Measurements from ENCODE around the gene SLC14A1.

SLC14A1 gene

DNA sequence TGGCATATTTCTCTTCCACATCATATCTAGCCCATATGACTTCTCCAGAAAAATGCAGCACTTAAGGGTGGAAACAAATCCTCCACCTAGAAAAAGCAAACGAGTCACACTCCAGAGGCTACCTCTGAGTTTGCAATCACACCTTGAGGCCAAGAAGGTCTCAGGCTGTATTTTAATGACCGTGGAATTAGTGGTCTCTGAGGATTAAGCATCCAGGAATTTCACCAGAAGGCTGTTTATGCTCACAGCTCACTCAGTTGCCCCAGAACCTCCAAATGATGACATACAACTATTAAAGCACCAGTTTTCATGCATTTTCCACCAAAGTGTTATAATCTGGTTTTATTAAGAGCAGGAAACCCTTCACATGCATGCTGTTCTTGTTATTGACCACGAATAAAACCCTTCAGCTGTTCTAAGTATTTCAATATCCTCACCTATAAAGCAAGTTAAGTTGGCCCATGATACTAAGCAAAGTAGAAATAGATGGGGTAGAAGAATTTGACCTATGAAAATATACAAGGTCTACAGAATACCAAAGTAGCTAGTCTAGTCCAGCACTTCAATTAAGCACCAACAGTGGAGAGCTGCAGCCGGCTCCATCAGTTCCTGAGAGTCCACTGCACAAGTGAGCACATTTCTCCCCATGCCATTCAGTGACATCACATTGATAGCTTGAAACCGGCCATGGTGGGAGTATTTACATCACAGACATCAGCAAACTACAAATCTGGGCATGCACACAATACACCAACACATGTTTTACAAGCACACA lies 39.5 kb upstream of the SLC14A1 start:
- DNase-seq, result no peak
- Histone ChIP-seq H3K79me2 (ENCODE audit: low read length) (no peaks in the 10 kb centered on the region), H3K9me3 (replicated peaks; ENCODE audit: insufficient read depth, low read length) (no peaks in the 10 kb centered on the region), H3K9ac (ENCODE audit: low read length) (no peak overlapping the region), H4K20me1 (ENCODE audit: insufficient read depth, low read length) (no peaks in the 10 kb centered on the region), H2AFZ (ENCODE audit: low read length) (no peak overlapping the region), H3K27ac (ENCODE audit: low read length) (no peak overlapping the region), H3K36me3 (replicated peaks; ENCODE audit: insufficient read depth, low read length) (no peaks in the 10 kb centered on the region), H3K9me2 (replicated peaks; ENCODE audit: insufficient read depth, low read length) (no peaks in the 10 kb centered on the region), H3K4me2 (ENCODE audit: low read depth, low read length) (no peak overlapping the region), H3K4me3 (ENCODE audit: low read length) (no peak overlapping the region), H3K4me1 (ENCODE audit: low read length) (peaks cover 26% of the 10 kb centered on the region), H3K27me3 (replicated peaks; ENCODE audit: insufficient read depth, low read length) (no peaks in the 10 kb centered on the region), H3F3A (ENCODE audit: insufficient read depth, low read length) (peaks cover 22% of the 10 kb centered on the region)
- TF ChIP-seq, protein P1, sequence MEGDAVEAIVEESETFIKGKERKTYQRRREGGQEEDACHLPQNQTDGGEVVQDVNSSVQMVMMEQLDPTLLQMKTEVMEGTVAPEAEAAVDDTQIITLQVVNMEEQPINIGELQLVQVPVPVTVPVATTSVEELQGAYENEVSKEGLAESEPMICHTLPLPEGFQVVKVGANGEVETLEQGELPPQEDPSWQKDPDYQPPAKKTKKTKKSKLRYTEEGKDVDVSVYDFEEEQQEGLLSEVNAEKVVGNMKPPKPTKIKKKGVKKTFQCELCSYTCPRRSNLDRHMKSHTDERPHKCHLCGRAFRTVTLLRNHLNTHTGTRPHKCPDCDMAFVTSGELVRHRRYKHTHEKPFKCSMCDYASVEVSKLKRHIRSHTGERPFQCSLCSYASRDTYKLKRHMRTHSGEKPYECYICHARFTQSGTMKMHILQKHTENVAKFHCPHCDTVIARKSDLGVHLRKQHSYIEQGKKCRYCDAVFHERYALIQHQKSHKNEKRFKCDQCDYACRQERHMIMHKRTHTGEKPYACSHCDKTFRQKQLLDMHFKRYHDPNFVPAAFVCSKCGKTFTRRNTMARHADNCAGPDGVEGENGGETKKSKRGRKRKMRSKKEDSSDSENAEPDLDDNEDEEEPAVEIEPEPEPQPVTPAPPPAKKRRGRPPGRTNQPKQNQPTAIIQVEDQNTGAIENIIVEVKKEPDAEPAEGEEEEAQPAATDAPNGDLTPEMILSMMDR (IDR thresholded peaks at IDR 0.05; ENCODE audit: low read length), result no peak
- TF ChIP-seq EZH2 (optimal IDR thresholded peaks at IDR 0.05; ENCODE audit: low read depth, low read length) (no peak), EZH2phosphoT487 (IDR thresholded peaks at IDR 0.05; ENCODE audit: low read length) (no peak)

DNA sequence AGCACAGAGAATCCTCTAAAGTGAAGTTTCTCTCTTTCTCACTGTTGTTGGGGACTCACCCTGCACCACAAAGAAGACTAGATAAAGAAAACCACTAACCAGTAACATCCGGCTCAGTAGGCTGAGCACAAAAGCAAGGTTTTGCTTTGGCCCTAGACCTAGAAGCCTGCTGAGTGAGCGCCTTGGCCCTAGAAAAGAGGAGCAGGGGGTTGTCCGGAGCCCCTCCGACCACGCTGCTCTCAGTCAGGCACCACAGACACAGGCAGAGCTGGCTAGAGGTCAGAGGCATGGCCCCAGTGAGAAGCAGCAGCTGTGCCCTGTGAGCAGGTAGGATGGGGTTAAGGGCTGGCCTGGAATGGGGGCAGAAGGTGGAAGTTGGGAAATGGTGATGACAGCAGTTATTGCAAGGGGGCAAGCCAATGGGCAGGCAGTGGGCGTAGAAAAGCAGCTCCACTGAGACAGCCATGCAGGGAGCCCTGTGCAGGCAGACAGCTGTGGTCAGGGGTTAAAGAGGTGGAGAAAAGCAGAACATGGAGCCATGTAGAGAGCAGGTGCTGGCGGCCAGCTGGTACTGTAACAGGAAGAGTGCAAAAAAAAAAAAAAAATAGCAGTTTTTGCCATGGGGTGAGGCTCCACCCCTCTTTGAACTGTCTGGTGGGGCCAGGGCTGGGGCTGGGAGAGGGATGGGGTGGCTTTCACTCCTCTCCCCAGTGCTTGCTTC lies 36.9 kb upstream of the SLC14A1 start:
- no peaks in the 10 kb centered on the region for H3K36me3 ChIP-seq (replicated peaks; ENCODE audit: insufficient read depth, low read length)

DNA sequence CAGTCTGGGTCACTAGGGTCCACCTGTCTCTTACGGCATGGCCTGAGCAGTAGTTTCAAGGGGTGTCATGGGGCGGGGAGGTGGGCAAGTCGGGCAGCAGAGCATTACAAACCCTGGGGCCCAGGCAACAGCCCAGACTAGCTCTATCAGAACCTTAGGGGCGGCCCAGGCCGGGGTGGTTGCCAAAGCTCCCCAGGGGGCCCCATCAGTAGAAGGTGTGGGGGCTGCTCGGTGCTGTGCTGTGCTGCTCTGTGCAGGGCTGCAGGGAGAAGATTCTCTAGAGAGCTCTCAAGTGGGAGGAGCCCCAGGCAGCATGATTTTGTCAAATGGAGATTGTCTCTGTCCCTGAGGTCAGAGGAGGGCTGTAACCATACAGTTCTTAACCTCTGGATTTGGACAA lies 36.4 kb upstream of the SLC14A1 start:
- H3K4me1 ChIP-seq (ENCODE audit: low read length), result peaks cover 26% of the 10 kb centered on the region
- H3K9ac ChIP-seq (ENCODE audit: low read length), result peak overlapping the region; percentile 67; the same call in 1 of the 2 replicates
- H3K27me3 ChIP-seq (replicated peaks; ENCODE audit: insufficient read depth, low read length), result no peaks in the 10 kb centered on the region
- H3F3A ChIP-seq (ENCODE audit: insufficient read depth, low read length), result peaks cover 22% of the 10 kb centered on the region
- peak overlapping the region; percentile 96 for H3K27ac ChIP-seq (ENCODE audit: low read length)
- H4K20me1 ChIP-seq (ENCODE audit: insufficient read depth, low read length), result no peaks in the 10 kb centered on the region
- peak; percentile 43 for DNase-seq
- peak overlapping the region; percentile 65 for H3K4me3 ChIP-seq (ENCODE audit: low read length)
- H3K36me3 ChIP-seq (replicated peaks; ENCODE audit: insufficient read depth, low read length), result no peaks in the 10 kb centered on the region
- H3K9me2 ChIP-seq (replicated peaks; ENCODE audit: insufficient read depth, low read length), result no peaks in the 10 kb centered on the region
- H3K9me3 ChIP-seq (replicated peaks; ENCODE audit: insufficient read depth, low read length), result no peaks in the 10 kb centered on the region
- H3K4me2 ChIP-seq (ENCODE audit: low read depth, low read length), result peak overlapping the region; percentile 74
- no peaks in the 10 kb centered on the region for H3K79me2 ChIP-seq (ENCODE audit: low read length)
- no peak for TF ChIP-seq EZH2phosphoT487 (IDR thresholded peaks at IDR 0.05; ENCODE audit: low read length)
- no peak for TF ChIP-seq EZH2 (optimal IDR thresholded peaks at IDR 0.05; ENCODE audit: low read depth, low read length)
- TF ChIP-seq, protein P1 (IDR thresholded peaks at IDR 0.05; ENCODE audit: low read length), result no peak
- H2AFZ ChIP-seq (ENCODE audit: low read length), result peak overlapping the region; percentile 81

More for the DNA sequence above, 36.9 kb upstream of the SLC14A1 start:
- Histone ChIP-seq H2AFZ (ENCODE audit: low read length) (peak overlapping the region; percentile 81), H3K4me2 (ENCODE audit: low read depth, low read length) (peak overlapping the region; percentile 74), H3K27ac (ENCODE audit: low read length) (peak overlapping the region; percentile 96), H3F3A (ENCODE audit: insufficient read depth, low read length) (peaks cover 22% of the 10 kb centered on the region), H4K20me1 (ENCODE audit: insufficient read depth, low read length) (no peaks in the 10 kb centered on the region), H3K4me3 (ENCODE audit: low read length) (peak overlapping the region; percentile 65), H3K79me2 (ENCODE audit: low read length) (no peaks in the 10 kb centered on the region), H3K9ac (ENCODE audit: low read length) (peak overlapping the region; percentile 67), H3K9me2 (replicated peaks; ENCODE audit: insufficient read depth, low read length) (no peaks in the 10 kb centered on the region), H3K4me1 (ENCODE audit: low read length) (peaks cover 26% of the 10 kb centered on the region), H3K9me3 (replicated peaks; ENCODE audit: insufficient read depth, low read length) (no peaks in the 10 kb centered on the region), H3K27me3 (replicated peaks; ENCODE audit: insufficient read depth, low read length) (no peaks in the 10 kb centered on the region)
- peak; percentile 90 for DNase-seq
- TF ChIP-seq, protein P1 (IDR thresholded peaks at IDR 0.05; ENCODE audit: low read length), result no peak
- TF ChIP-seq EZH2 (optimal IDR thresholded peaks at IDR 0.05; ENCODE audit: low read depth, low read length) (no peak), EZH2phosphoT487 (IDR thresholded peaks at IDR 0.05; ENCODE audit: low read length) (no peak)
